Suppressor macrophage treated with lipopolysaccharide for 1 hour (primary cell): Measurements from ENCODE around the gene GPC3.

Source experiments
- DNase-seq, 3 donors: peaks; one replicate each; pipeline ENCODE4 v3.0.0-alpha.2; 2020 to 2022

Gene GPC3

GRCh38 chrX:133881893-133882292, 103.5 kb downstream of the GPC3 start:
- no peak for DNase-seq

GRCh38 chrX:133881007-133881406, 104.4 kb downstream of the GPC3 start:
- no peak for DNase-seq

DNA sequence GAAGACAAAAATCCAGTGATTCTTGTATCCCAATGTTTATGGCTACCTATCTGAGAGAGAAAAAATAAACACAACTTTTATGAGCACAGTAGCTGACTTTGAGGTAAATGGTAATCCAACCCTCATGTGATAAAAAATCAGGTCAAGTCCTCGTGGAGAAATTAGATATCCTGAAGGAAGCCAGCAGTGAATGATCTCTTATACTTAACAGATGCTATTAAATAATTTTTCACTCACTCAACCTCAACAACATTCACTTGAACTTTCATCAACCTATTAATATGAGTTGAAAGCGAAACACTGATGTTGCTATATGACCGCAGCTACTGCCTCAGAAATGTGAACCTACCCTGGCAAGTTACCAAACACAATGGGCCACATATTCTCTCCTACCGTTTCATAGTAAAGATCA, 105.4 kb downstream of the GPC3 start:
- DNase-seq, result no peak

- no peak for DNase-seq
Measured at GRCh38 chrX:133878710-133879109, 106.7 kb downstream of the GPC3 start.

GRCh38 chrX:133876646-133877045, 108.7 kb downstream of the GPC3 start:
- DNase-seq, result no peak

DNA sequence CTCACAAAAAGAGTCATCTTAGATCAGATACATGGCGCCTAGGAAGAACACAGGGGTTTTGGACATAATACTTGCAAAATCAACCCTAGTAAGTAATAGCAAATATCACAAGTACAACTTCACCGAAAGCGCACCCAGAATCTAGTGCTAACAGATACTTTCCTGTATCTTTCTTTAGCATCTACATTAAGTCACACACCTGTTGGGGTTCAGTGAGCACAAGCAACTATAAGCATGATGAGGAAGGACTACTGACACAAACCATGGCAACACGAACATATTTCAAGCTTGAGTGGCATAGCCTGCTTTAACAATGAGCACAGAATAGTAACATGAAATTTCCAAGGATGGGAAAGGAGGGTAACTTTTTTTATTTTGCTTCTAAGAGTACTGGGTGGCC, 116.1 kb downstream of the GPC3 start:
- DNase-seq, result no peak

GRCh38 chrX:133868682-133869081, 116.7 kb downstream of the GPC3 start:
- no peak for DNase-seq

GRCh38 chrX:133868250-133868649, 117.1 kb downstream of the GPC3 start:
- no peak for DNase-seq

- no peak for DNase-seq
Measured at GRCh38 chrX:133865761-133866471, 119.5 kb downstream of the GPC3 start.

DNA sequence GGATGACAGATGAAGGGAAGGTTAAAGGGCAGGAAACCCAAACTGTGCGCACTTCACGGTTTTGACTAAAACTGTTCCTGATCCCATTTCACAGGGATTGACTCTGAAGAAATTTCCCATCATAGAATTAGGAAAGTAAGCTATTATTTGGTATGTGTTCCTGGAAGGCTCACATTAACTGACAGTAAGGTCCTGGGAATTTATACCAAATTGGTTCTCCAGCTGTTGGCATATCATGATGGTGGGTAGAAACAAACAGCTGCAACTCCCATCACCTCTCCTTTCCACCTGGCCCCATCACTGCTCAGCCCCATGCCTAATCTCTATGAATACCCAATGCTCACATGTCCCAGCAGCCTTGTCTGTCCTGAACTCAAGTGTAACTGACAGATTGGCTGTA, 121.2 kb downstream of the GPC3 start:
- DNase-seq, result no peak

DNA sequence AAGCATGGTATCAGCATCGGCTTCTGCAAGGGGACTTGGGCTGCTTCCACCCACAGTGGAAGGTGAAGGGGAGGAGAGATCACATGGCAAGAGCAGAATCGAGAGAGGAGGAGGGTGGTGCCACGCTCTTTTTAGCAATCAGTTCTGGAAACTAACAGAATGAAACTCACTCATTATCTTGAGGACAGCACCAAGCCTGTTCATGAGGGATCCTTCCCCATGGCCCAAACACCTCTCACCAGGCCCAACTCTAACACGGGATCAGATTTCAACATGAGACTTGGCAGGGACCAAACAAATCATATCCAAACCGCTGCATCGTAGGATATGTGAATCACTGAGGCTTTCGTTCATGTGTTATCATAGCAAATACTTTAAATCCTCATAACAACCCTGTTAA, 125.5 kb downstream of the GPC3 start:
- DNase-seq, result no peak

DNA sequence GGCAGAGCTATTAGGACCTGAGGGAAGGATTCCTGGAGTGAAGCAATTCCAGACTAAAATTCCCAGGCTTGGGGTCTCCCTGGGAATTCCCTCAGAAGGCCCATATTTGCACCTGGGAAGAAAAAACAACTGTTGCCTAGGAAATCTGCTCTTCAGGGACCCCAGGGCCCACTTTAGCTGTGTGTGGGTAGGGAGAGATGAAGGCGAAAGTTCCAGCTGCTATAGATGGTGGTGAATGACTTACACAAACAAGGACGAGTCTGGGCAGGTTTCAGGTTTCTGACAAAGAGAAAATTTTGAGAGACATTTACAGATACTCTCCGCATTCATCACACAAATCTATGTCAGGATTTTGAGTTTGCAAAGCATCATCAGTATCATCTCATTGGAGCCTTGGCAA, 126.1 kb downstream of the GPC3 start:
- no peak for DNase-seq

DNA sequence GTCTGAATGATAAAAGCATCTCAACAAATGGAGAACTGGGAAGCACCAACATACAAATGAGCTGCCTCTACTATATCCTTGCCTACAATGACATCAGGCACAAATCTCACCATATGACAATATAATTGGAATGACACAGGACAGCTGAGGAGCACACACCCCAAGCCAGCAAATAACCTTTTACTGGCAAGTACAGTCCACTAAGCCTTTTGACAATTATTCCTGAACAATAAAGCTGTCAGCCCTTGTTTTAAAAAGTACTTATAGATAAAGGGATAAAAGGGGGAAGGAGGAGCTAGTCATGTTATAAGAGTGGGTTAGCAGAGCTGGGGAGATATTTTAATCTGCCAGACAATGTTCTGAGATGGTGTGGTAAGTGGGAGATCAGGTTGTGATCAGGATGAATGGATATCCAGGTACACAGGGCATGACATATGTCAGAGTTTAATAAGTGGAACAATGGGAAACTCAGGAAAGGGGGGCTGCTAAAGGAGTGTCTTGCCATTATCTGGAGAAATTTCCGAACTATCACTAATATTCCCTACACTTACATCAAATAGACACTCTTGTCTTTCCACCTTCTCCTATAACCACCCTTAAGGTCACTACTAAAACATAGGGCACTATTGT, 127.6 kb downstream of the GPC3 start:
- DNase-seq, result no peak

DNA sequence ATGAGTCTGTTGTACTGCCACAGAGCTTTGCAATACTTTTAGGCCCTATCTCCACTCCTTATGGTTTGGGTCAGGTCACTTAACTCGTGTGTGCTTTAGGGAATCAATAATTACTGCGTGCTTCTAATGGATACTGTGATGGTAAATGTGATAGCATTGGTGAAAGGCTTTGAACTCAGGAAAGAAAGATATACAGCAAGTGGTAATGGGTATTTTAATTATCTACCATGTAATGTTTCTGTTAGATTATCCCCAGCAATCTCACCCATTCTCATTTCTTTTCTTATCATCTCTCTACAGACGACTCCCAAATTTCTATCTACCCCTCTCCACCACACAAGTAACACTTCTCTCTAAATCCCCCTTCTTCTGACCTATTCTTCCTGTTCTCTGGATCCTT, 128.6 kb downstream of the GPC3 start:
- DNase-seq, result no peak

GRCh38 chrX:133854290-133854689, 131.1 kb downstream of the GPC3 start:
- DNase-seq, result no peak

GRCh38 chrX:133852837-133853356, 132.5 kb downstream of the GPC3 start:
- no peak for DNase-seq

DNA sequence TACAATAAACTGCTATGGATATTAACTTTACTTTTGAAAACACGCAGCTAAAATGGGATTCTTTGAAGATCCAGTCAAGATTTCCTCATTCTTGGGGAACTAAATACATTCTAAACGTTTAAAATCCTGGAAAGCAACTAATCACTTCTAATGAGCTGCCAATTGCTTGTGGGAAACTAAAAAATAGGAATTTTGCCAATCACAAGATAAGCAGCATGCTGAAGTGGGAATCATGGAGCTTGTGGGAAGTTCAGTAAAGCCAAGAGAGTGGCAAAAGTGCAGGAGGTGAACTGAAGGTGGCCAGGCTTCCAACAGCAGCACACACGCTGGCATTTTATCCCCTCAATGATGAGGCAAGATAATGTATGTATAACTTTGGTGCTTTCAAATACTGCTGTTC, 133.0 kb downstream of the GPC3 start:
- DNase-seq, result no peak

DNA sequence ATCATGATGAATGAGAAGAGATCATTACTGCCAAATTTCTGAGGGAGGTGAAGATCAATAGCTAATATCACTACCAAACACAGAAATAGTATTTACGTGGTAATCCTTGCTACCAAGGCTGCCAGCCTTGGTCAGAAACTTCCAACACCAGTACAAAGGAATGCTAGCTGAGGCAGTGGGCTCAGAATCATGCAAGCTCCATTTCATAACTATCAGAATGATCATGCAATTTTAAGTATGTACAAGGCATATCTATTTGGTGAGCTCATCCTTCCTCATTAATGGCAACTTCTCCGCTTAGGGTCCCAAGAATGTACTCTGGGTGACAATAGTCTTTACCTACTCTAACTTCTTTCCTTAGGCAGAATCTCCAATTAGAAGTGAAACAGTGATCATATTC, 135.0 kb downstream of the GPC3 start:
- no peak for DNase-seq

DNA sequence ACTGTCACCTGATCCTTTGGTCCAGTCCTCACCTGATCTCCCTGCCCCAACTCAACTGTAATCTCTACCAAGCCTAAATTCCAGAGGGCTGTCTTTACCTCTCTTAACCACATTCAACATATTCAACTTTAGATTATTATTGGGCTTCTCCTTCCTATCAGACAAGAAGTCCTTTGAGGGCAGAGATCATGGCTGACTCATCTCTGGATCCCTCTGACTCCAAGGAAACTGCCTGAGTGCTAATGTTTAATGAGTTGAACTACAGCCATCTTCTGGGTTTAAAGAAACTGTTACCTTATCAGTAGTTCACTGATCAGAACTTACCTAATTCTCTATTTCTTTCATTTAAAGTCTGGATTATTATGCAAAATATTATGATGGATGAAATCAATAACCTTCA, 135.7 kb downstream of the GPC3 start:
- no peak for DNase-seq

- peak in 2 of 3 donors; percentile 17 to 25 for DNase-seq
Measured at GRCh38 chrX:133847340-133847994, 137.9 kb downstream of the GPC3 start.

DNA sequence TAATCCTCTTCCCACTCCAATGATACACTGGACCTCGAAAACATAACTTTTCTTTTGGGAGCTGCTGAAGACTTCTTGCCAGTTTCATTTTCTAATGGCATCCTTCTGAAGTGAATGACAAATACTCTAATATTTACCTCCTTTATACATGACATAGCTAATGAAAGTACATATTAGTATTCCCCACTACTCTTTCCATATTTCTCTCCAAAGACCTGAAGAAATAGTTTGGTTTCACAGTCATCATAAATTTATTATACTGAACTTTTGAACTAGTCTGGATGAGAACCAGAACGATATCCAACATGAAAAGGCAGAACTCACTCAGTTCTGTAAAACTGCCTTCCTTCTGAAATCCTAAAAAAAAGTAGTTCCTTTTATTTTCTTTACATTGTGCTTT, 139.1 kb downstream of the GPC3 start:
- DNase-seq, result no peak

GRCh38 chrX:133840415-133840814, 145.0 kb downstream of the GPC3 start:
- DNase-seq, result no peak

DNA sequence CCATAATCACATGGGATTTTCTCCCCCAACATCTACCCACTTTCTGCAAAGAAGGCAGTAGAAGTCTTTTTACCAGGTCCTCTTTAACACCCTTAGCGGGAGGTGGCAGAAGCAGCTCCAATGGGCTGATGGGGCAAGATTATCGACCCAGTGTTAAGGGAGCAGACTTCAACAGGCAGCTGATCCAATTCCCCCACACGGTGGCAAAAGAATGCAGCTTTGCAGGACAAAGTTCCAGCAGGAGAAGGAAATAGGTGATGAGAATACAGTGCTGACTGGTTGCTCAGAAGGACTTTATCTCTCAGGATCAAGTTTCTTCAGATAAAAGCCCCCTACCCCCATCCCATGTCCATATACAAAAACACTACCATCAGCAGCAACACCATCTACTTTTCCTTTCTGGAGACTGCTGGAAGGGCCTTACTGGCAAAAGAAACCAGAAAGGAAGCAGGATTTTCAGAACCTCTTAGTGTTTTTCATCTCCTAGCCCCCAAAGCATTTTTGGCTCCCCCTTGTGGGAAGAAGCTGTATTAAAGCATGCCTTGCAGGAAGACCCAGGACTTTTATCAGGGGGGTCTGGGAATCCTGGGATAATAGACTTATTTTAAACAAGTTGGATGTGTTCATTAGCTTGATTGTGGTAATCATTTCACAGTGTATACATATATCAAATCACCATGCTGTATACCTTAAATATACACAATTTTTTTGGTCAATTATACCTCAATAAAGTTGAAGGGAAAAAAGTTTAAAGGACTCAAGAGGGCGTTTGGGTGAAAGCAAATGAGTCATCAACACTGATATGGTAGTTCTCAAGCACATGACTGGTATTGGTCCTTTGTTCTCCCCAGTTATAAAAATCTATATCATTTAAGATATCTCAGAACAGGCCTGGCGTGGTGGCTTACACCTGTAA, 146.4 kb downstream of the GPC3 start:
- peak; percentile 26 to 48 (median 39) for DNase-seq
